GM18951 (cell line): ENCODE measurements around the gene KANSL1.
"Not testable (repeated sequence)": the region's sequence is repeated elsewhere in the genome, so short reads cannot be mapped to it uniquely, and the experiment has no call there.

Source experiments
- POLR2A ChIP-seq: IDR thresholded peaks from 4 replicates; pipeline ENCODE4 v1.6.1; 2011; ENCODE audit warnings: mild to moderate bottlenecking; ENCODE audit not compliant: insufficient read length, insufficient read depth; ENCODE audit errors: extremely low read depth
- in situ Hi-C: fragments of 300-500 bp; cut with MboI; formaldehyde crosslinking; loops from one replicate; pipeline ENCODE4 v1.12.0; 2022; ENCODE audit warnings: low sequenced_read_pairs, mixed read lengths, inconsistent platforms; ENCODE audit not compliant: unreplicated experiment

KANSL1 gene

DNA sequence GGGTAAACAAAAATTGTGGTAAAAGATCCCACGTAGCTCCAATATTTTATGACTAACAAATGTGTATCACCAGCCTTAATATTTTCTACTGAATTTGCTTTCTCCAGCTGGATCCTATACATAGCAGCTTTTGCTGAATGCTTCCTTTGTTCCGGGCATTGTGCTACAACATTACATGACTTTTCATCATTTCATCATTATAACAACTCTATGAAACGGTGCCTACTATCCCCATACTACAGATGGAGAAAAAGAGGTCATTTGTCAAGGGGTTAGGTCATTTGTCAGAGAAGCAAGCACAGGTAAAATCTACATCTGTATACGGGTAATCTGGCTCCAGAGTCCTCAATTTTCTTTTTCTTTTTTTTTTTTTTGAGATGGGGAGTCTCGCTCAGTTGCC is 74.3 kb downstream of the KANSL1 start:
- no peak for TF ChIP-seq POLR2A
- in situ Hi-C loops, result no loop called here

DNA sequence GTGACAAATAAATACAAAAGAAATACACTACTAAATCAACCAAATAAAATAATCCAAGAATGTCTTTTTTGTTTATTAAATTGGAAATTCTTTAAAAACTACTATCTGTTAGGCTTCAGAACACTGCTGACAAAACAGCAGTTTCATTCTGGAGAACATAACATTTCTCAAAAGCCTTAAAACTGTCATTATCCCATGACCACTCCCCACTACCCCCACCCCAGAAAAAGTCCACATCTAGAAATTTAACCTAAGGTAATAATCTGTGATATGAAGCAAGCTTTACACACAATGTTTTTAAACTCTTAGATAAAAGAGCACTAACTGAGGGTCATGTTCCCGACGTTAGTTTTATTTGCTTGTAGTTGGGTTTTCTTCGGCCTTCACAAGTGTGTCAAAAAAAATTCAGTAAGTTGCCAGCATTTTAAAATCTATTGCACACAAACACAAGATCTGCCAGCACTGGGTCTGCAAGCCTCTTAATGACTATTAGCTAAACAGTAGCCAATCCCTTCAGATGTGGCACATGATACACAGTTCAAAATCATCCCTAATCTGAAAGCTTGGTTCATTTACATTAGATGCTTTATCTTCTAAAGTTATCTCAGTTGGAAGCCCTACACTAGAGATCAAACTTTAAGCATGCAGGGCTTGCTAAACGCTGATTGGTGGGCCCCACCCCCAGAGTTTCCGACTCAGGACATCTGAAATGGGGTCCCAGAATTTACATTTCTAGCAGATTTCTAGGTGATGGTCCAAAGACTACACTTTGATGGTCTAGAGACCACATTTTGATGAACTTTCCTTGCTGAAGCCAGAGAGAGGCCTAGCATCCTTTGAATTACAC is 75.2 kb downstream of the KANSL1 start:
- TF ChIP-seq POLR2A, result no peak
- in situ Hi-C loops, result no loop called here

- in situ Hi-C loops, result no loop called here
- TF ChIP-seq POLR2A, result no peak
These were observed 76.1 kb downstream of the KANSL1 start for GRCh38 chr17:46117117-46117516.

DNA sequence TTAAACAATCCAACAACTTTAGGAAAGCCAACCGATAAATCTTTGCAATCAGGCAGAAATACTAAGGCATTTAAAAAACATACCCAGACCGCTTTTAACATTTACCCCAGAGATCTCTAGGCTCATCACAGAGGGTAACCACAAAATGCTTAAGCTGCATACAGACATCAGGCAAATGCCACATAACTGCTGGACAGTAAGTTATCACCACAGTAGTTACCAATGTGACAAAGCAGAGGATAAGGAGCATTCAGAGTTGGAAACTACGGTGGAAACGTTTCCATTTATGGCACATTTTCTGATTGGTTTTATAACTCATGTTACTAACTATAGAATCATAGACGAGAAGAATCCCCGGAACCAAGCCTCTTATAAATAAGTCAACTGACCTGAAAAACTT is 77.5 kb downstream of the KANSL1 start:
- in situ Hi-C loops, result no loop called here

DNA sequence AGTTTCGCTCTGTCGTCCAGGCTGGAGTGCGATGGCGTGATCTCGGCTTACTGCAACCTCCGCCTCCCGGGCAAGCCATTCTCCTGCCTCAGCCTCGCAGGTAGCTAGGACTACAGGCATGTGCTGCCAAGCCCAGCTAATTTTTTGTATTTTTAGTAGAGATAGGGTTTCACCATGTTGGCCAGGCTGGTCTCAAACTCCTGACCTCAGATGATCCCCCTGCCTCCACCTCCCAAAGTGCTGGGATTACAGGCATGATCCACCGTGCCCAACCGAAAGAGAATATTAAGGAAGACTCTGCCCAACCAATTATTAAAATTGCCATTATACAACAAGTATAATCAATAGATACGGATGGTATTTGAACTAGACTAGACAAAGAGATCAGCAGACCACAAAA is 82.0 kb downstream of the KANSL1 start:
- in situ Hi-C loops, result not testable (repeated sequence)

More for the DNA sequence above, 77.5 kb downstream of the KANSL1 start:
- TF ChIP-seq POLR2A, result no peak

DNA sequence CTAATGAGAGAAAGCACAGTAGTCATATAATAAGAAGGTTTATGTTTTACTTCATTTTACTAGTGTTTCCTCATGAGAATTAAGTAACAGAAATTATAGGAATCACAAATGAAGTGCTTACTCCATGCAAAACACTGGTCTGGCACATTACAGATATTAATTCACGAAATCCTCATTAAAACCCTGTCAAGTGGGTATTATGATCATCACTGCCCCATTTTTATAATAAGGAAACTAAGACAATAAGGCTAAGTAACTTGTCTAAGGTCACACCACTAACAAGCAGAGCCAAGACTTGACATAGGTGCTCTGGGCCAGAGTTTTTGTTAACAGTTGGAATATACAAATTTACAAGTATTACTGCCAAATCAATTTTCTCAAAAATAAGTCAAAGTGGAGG is 83.0 kb downstream of the KANSL1 start:
- no peak for TF ChIP-seq POLR2A
- in situ Hi-C loops, result no loop called here

- in situ Hi-C loops, result no loop called here
These were observed 83.5 kb downstream of the KANSL1 start for GRCh38 chr17:46109603-46110189.

GRCh38 chr17:46108550-46109110 is 84.6 kb downstream of the KANSL1 start:
- TF ChIP-seq POLR2A, result no peak
- in situ Hi-C loops, result no loop called here

More at GRCh38 chr17:46109603-46110189, 83.5 kb downstream of the KANSL1 start:
- no peak for TF ChIP-seq POLR2A

DNA sequence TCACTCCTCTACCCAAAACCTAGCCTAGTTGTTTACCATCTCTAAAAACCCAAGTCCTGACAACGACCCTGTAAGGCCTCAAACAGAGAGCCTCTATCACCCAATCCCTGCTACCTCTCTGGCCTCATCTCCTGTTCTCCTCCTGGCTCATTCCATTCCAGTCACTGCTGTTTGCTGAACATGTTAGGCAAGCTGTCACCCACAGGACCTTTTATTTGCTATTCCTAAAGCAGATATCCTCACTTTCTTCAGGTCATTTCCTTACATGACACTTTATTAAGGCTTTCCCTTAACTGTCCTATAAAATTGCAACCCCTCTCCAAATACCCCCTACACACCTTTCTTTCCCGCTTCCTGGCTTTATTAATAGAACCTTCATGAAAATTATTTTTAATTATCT is 85.1 kb downstream of the KANSL1 start:
- in situ Hi-C loops, result no loop called here
- no peak for TF ChIP-seq POLR2A

- in situ Hi-C loops, result no loop called here
These were observed 86.1 kb downstream of the KANSL1 start for GRCh38 chr17:46106966-46107644.

GRCh38 chr17:46102806-46103205 is 90.4 kb downstream of the KANSL1 start:
- in situ Hi-C loops, result not testable (repeated sequence)

More at GRCh38 chr17:46106966-46107644, 86.1 kb downstream of the KANSL1 start:
- TF ChIP-seq POLR2A, result no peak

DNA sequence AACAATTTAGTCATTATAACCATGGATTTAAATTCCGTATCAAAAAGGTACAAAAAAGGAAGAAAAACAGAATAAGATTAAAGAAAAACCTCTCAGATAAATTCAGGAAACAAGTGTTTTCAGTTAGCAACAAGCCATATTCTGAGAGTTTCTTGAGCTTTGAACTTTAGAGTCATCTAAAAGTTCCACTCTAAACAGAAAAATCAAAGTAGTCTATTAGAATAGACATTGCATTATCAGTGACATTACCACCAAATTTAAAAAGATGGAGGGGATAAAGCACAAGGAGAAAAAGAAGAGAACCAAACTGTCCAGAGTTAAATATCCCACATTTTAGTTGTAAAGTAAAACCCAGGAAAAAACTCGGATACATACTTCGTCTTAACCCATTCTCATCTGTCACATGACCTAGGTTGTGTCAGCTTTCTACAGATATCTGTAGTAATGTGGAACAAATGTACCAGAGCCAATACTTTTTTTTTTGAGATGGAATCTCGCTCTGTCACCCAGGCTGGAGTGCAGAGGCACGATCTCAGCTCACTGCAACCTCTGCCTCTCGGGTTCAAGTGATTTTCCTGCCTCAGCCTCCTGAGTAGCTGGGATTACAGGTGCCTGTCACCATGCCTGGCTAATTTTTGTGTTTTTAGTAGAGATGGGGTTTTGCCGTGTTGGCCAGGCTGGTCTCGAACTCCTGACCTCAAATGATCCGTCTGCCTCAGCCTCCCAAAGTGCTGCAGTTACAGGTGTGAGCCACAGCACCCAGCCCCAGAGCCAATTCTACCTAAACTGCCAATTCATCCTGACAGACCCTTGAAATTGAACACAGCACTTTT is 91.2 kb downstream of the KANSL1 start:
- in situ Hi-C loops, result not testable (repeated sequence)

DNA sequence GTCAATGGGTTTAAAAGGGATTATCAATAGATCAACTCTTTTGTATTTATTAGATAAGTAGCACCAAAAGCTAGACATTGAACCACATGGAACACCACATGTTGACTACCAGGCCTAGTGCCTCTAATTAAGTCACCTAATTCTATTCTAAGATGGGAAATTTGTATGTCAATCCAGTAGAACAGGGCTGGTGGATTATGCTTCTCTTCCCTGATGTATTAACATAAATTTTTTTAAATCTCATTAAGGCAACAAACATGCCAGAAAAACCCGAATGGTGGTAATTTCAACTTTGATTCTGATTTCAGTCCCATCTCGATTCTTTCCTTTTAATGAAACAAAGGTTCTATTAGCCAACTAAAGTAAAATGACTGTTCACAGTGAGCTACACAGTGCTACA is 92.6 kb downstream of the KANSL1 start:
- TF ChIP-seq POLR2A, result no peak
- in situ Hi-C loops, result no loop called here
